ENCODE measurements around the gene LRRC74B.

The LRRC74B gene

GRCh38 chr22:21100149-21101032 is 54.6 kb downstream of the LRRC74B start:
- no peak for FAIRE-seq

GRCh38 chr22:21101877-21102638 is 56.3 kb downstream of the LRRC74B start:
- DNase-seq (ENCODE audit: low spot score) (no peak), FAIRE-seq (no peak)

More at GRCh38 chr22:21100149-21101032, 54.6 kb downstream of the LRRC74B start:
- peak; percentile 30 for DNase-seq (ENCODE audit: low spot score)

GRCh38 chr22:21102659-21103267 is 57.0 kb downstream of the LRRC74B start:
- DNase-seq (ENCODE audit: low spot score) (peak; percentile 28), FAIRE-seq (no peak)

GRCh38 chr22:21103633-21104032 is 57.9 kb downstream of the LRRC74B start:
- DNase-seq (ENCODE audit: low spot score) (no peak), FAIRE-seq (no peak)

GRCh38 chr22:21104126-21104691 is 58.5 kb downstream of the LRRC74B start:
- DNase-seq (ENCODE audit: low spot score), result no peak

GRCh38 chr22:21105294-21105693 is 59.5 kb downstream of the LRRC74B start:
- no peak for FAIRE-seq
- DNase-seq (ENCODE audit: low spot score), result no peak

More at GRCh38 chr22:21104126-21104691, 58.5 kb downstream of the LRRC74B start:
- no peak for FAIRE-seq

GRCh38 chr22:21106000-21106399 is 60.3 kb downstream of the LRRC74B start:
- FAIRE-seq (no peak), DNase-seq (ENCODE audit: low spot score) (no peak)

- FAIRE-seq (no peak), DNase-seq (ENCODE audit: low spot score) (no peak)
Observed at GRCh38 chr22:21108379-21109115, 62.8 kb downstream of the LRRC74B start.

All from RCC 7860 (cell line).